ENCODE data around the gene ADAMTSL4.

DNA sequence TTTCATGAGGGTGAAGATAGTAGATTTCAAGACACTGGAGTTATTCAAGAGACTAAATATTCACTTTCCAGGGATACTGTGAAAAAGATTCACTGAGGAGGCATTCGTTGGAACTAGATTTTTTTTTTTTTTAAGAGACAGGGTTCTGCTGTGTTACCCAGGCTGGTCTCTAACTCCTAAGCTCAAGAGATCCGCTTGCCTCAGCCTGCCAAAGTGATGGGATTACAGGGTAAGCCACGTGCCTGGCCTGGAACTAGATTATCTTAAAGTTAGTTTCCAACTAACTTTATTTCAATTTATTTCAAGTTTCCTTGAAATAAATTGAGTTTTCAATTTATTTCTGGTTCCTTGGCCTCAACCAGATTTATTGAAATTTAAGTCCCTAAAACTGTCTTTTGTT is 54.5 kb downstream of the ADAMTSL4 start:
- TF ChIP-seq CTCF (conservative IDR thresholded peaks at IDR 0.05; ENCODE audit: low read depth, low read length) (no peak), EZH2 (IDR thresholded peaks at IDR 0.05; ENCODE audit: borderline replicate concordance, low read depth, low read length, poor library complexity, severe bottlenecking) (no peak)

Measured in A673 (cell line).